ENCODE measurements around the gene RASAL3.

DNA sequence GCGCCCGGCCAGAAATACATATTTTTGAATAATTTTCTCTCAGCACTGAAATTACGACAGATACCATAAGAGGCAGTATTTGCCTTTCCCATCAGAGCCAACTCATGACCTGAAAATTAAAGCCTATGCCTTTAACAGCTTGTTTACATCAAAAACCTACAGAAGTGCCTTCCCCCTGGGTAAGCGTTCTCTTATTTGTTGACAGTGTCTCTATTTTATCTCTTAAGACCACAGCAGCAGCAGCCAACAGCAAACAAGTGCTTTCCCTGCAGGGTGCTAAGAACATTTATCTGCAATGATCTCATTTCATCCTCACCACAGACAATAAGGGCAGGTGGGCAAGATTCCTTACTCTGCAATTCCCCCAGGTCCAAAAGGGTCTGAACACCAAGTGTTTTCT is 51.5 kb downstream of the RASAL3 start:
- no peak for TF ChIP-seq POLR2A (IDR thresholded peaks at IDR 0.05; ENCODE audit: control extremely low read depth in 1 of 2, low read depth in 2 of 2, low read length in 2 of 2)
- TF ChIP-seq EZH2 (IDR thresholded peaks at IDR 0.05; ENCODE audit: low read depth, low read length, severe bottlenecking) = no peak
- TF ChIP-seq, protein P1, sequence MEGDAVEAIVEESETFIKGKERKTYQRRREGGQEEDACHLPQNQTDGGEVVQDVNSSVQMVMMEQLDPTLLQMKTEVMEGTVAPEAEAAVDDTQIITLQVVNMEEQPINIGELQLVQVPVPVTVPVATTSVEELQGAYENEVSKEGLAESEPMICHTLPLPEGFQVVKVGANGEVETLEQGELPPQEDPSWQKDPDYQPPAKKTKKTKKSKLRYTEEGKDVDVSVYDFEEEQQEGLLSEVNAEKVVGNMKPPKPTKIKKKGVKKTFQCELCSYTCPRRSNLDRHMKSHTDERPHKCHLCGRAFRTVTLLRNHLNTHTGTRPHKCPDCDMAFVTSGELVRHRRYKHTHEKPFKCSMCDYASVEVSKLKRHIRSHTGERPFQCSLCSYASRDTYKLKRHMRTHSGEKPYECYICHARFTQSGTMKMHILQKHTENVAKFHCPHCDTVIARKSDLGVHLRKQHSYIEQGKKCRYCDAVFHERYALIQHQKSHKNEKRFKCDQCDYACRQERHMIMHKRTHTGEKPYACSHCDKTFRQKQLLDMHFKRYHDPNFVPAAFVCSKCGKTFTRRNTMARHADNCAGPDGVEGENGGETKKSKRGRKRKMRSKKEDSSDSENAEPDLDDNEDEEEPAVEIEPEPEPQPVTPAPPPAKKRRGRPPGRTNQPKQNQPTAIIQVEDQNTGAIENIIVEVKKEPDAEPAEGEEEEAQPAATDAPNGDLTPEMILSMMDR (IDR thresholded peaks at IDR 0.05; ENCODE audit: control extremely low read depth in 1 of 3, insufficient read depth in 1 of 3, low read depth in 1 of 3, low read length in 3 of 3) = no peak
- TF ChIP-seq SP1 (IDR thresholded peaks at IDR 0.05; ENCODE audit: low read depth, low read length) = no peak
- TF ChIP-seq CREB1 (IDR thresholded peaks at IDR 0.05) = no peak
- TF ChIP-seq, protein P2, sequence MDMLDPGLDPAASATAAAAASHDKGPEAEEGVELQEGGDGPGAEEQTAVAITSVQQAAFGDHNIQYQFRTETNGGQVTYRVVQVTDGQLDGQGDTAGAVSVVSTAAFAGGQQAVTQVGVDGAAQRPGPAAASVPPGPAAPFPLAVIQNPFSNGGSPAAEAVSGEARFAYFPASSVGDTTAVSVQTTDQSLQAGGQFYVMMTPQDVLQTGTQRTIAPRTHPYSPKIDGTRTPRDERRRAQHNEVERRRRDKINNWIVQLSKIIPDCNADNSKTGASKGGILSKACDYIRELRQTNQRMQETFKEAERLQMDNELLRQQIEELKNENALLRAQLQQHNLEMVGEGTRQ (IDR thresholded peaks at IDR 0.05; ENCODE audit: low read length) = no peak
- TF ChIP-seq EP300 (IDR thresholded peaks at IDR 0.05; ENCODE audit: borderline replicate concordance in 1 of 2, low read depth in 2 of 2, low read length in 2 of 2) = no peak

All from H1 (cell line).